Body of pancreas (tissue), 4 donors: ENCODE measurements around the gene NECTIN2. TPM values are rescaled to one million over a fixed set of nuclear protein-coding genes. Genes with fewer than 3 reads are reported as not detected.

Experiments
- ATAC-seq: fragments of 150-250 bp; one replicate; pipeline ENCODE4 v1.9.1; 2016
- DNase-seq, 4 donors: peaks; one replicate each; pipeline ENCODE4 v3.0.0-alpha.2; 2019
- H3K27ac ChIP-seq, 4 donors: fragments of 200-600 bp; sonication (generic); 1 replicate in 3 of 4; 2 replicates in 1 of 4; pipeline versions ENCODE4 v1.5.1 to v1.6.1; 2016 to 2019; ENCODE audit warnings: mild to moderate bottlenecking in 1 of 4, mixed read lengths in 1 of 4, moderate library complexity in 1 of 4
- H3K27me3 ChIP-seq, 2 donors: fragments of 200-600 bp; sonication (generic); one replicate each; pipeline ENCODE4 v1.6.0; 2016; ENCODE audit warnings: mild to moderate bottlenecking in 1 of 2
- H3K36me3 ChIP-seq, 2 donors: fragments of 200-600 bp; sonication (generic); replicated peaks in 1 of 2; 2 replicates each; pipeline ENCODE4 v1.5.1; 2016; ENCODE audit warnings: low read depth in 2 of 2; ENCODE audit not compliant: insufficient read depth in 1 of 2
- H3K4me1 ChIP-seq: fragments of 200-600 bp; sonication (generic); one replicate; pipeline ENCODE4 v1.6.0; 2016
- H3K4me3 ChIP-seq, 2 donors: fragments of 200-600 bp; sonication (generic); 1 replicate in 1 of 2; 2 replicates in 1 of 2; pipeline ENCODE4 v1.5.1; 2016 to 2019
- H3K9me3 ChIP-seq, 3 donors: fragments of 200-600 bp; sonication (generic); 1 replicate in 2 of 3; 2 replicates in 1 of 3; pipeline ENCODE4 v1.5.1; 2016
- POLR2A ChIP-seq, 3 donors: fragments of 450-650 bp; IDR thresholded peaks; one replicate each; pipeline ENCODE4 v1.6.1; 2016; ENCODE audit warnings: antibody characterized with exemption in 3 of 3, mild to moderate bottlenecking in 2 of 3
- WGBS, 2 donors: methylation state at CpG; one replicate each; pipeline ENCODE4 v1.1.5; 2017; 5-methylcytosine and 5-hydroxymethylcytosine counted together
- intact Hi-C: fragments of 100-400 bp; cut with DNase I; formaldehyde crosslinking; loops from one replicate; pipeline ENCODE4 v1.15.1; 2023
- total RNA-seq, 2 donors: library from RNA; depleted of rRNA; stranded (reverse); fragments of >200 nt; gene quantifications; one replicate each; pipeline ENCODE4 v1.1.0, GENCODE V29; 2016
- TF ChIP-seq, protein P1 (sequence below), 7 experiments: fragments of 450-650 bp in 4 of 7; fragments of 200-600 bp in 3 of 7; sonication (generic) in 3 of 7; IDR thresholded peaks; one replicate each; pipeline ENCODE4 v1.5.1; 2016 to 2019; ENCODE audit warnings: antibody characterized with exemption in 7 of 7

The NECTIN2 gene
- total RNA-seq, 2 donors from 2014 or later = 54.0 to 137 TPM

DNA sequence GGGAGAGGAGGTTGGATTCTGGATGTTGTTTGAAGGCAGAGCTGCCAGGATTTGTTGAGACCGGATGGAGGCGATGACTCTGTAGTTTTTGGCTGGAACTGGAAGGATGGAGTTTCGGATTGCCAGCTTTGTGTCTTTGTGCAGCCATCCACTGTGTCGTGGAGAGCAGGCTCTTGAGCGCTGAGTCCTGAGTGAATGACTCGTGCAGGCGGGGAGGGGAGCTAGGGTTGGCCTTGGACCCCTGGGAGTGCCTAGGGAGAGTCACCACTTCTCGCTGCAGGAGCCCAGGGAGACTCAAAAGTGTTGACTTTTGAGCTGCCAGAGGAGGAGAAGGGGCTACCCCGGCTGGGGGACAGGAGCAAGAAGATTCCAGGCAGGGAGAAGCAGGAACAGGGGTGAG lies 48.8 kb downstream of the NECTIN2 start:
- Histone ChIP-seq H3K27ac (no peak overlapping the region), H3K36me3 (peaks cover 6 to 14% of the 10 kb centered on the region in 2 donors), H3K4me3 (no peak overlapping the region), H3K4me1 (peaks cover 17% of the 10 kb centered on the region), H3K27me3 (no peaks in the 10 kb centered on the region), H3K9me3 (no peaks in the 10 kb centered on the region)
- TF ChIP-seq, protein P1, sequence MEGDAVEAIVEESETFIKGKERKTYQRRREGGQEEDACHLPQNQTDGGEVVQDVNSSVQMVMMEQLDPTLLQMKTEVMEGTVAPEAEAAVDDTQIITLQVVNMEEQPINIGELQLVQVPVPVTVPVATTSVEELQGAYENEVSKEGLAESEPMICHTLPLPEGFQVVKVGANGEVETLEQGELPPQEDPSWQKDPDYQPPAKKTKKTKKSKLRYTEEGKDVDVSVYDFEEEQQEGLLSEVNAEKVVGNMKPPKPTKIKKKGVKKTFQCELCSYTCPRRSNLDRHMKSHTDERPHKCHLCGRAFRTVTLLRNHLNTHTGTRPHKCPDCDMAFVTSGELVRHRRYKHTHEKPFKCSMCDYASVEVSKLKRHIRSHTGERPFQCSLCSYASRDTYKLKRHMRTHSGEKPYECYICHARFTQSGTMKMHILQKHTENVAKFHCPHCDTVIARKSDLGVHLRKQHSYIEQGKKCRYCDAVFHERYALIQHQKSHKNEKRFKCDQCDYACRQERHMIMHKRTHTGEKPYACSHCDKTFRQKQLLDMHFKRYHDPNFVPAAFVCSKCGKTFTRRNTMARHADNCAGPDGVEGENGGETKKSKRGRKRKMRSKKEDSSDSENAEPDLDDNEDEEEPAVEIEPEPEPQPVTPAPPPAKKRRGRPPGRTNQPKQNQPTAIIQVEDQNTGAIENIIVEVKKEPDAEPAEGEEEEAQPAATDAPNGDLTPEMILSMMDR (IDR thresholded peaks at IDR 0.05) = no peak
- TF ChIP-seq POLR2A (IDR thresholded peaks at IDR 0.05) = no peak
- DNase-seq (no peak), ATAC-seq (no peak)
- intact Hi-C loops = no loop called here
- 81 to 86% methylated on average over 9 of the region's 9 CpGs for WGBS, 2 donors

DNA sequence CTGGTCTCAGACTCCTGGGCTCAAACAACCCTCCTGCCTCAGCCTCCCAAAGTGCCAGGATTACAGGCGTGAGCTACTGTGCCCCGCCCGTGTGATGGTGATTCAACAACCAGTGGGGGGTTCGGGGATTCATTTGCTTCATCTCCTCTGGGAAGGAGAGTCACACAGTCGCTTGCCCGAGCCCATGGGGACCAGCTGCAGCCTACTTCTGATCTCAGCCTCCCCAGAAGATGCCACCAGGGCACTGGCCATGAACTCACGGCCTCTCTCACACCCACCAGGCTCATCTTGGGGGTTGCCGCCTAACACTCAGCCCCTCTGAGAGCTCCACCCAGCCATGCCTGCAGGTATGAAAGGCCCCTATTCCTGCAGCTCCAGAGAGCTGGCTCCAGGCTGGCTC lies 51.7 kb downstream of the NECTIN2 start:
- no peak overlapping the region for H3K27ac ChIP-seq
- intact Hi-C loops = no loop called here
- DNase-seq (no peak), ATAC-seq (no peak)
- H3K36me3 ChIP-seq = peaks cover 6 to 16% of the 10 kb centered on the region in 2 donors
- H3K4me3 ChIP-seq = no peak overlapping the region
- peaks cover 2% of the 10 kb centered on the region for H3K4me1 ChIP-seq
- no peaks in the 10 kb centered on the region for H3K27me3 ChIP-seq
- TF ChIP-seq, protein P1 (IDR thresholded peaks at IDR 0.05) = no peak
- TF ChIP-seq POLR2A (IDR thresholded peaks at IDR 0.05) = no peak
- WGBS, 2 donors = 95 to 97% methylated on average over 6 to 8 of the region's 8 CpGs
- no peaks in the 10 kb centered on the region for H3K9me3 ChIP-seq

DNA sequence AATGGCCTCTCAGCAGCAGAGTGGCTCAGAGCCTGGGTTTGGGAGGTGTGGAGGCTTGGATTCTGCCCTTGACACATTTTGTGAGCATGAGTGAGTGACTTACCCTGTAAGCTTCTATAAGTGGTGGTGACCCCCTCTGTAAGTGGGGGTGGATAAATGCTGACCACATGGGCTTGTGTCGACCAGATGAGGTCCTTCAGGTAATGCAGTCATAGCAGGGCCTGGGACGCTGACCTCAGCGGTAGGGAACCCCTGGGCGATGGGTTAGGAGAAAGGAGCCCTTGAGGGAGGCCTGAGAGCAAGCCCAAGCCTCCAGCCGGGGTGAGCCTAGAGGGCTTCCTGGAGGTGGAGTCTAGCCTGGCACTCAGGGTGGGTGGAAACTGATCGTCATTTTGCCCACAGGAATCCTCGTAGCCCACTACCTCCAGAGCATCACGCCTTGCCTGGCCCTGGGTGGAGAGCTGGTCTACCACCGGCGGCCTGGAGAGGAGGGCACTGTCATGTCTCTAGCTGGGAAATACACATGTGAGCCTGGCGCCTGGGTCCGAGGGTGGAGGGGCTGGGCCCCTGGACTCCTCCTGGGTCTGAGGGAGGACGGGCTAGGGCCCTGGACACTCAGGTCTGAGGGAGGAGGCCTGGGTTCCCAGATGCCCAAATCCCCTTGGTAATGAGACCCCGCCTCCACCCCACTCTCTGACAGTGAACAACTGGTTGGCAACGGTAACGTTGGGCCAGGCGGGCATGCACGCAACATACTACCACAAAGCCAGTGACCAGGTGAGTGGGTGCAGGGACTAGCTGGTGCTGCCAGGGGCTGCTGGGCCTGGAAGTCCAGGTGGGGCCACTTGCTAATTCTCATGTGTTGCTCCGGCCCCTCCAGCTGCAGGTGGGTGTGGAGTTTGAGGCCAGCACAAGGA lies 54.5 kb downstream of the NECTIN2 start:
- H3K9me3 ChIP-seq = no peaks in the 10 kb centered on the region
- no peak overlapping the region for H3K27ac ChIP-seq
- WGBS, 2 donors = 90 to 95% methylated on average over 5 to 18 of the region's 19 CpGs
- no peak for DNase-seq
- ATAC-seq = no peak
- no peak overlapping the region for H3K4me3 ChIP-seq
- H3K27me3 ChIP-seq = peaks cover 0 to 6% of the 10 kb centered on the region in 2 donors
- TF ChIP-seq, protein P1 (IDR thresholded peaks at IDR 0.05) = no peak
- TF ChIP-seq POLR2A (IDR thresholded peaks at IDR 0.05) = no peak
- peaks cover 0 to 12% of the 10 kb centered on the region in 2 donors for H3K36me3 ChIP-seq
- intact Hi-C loops = no loop called here
- peaks cover 22% of the 10 kb centered on the region for H3K4me1 ChIP-seq

DNA sequence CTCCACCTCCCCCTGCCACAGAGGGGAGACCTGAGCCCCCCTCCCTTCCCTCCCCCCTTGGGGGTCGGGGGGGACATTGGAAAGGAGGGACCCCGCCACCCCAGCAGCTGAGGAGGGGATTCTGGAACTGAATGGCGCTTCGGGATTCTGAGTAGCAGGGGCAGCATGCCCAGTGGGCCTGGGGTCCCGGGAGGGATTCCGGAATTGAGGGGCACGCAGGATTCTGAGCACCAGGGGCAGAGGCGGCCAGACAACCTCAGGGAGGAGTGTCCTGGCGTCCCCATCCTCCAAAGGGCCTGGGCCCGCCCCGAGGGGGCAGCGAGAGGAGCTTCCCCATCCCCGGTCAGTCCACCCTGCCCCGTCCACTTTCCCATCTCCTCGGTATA lies 57.1 kb downstream of the NECTIN2 start:
- peak; percentile 3 for ATAC-seq
- no peak for TF ChIP-seq POLR2A (IDR thresholded peaks at IDR 0.05)
- TF ChIP-seq, protein P1 (IDR thresholded peaks at IDR 0.05) = no peak
- intact Hi-C loops = no loop called here
- Histone ChIP-seq H3K4me3 (no peak overlapping the region), H3K27ac (no peak overlapping the region), H3K4me1 (peaks cover 29% of the 10 kb centered on the region), H3K9me3 (no peaks in the 10 kb centered on the region), H3K36me3 (peaks cover 0 to 2% of the 10 kb centered on the region in 2 donors), H3K27me3 (peaks cover 0 to 11% of the 10 kb centered on the region in 2 donors)
- DNase-seq = no peak
- 63 to 67% methylated on average over 10 to 13 of the region's 15 CpGs for WGBS, 2 donors
